HepG2 (cell line): ENCODE data around the gene TRIM8. TPM values are rescaled to one million over a fixed set of nuclear protein-coding genes. Genes with fewer than 3 reads are reported as not detected.

Source experiments
- ATAC-seq: fragments of 200-7000 bp; cut with Tn5 transposase; 3 replicates; pipeline ENCODE4 v1.9.1; 2020; ENCODE audit warnings: mild to moderate bottlenecking, moderate library complexity
- BruUV-seq: library from RNA; stranded (reverse); fragments of 400-500 nt; replicated peaks from 2 replicates; lab custom pipeline; 2021; lab: Mats Ljungman, UMichigan
- CTCF ChIA-PET: fragments of 300-600 bp; formaldehyde crosslinking; extraction: SDS; loops from one replicate; lab custom pipeline; 2021; ENCODE audit warnings: low total read pairs, inconsistent platforms, low intra/inter-chr PET ratio; lab: Yijun Ruan, JAX
- POLR2A ChIA-PET: fragments of 350-600 bp; sonication (Branson Sonifier 250); formaldehyde crosslinking; loops from one replicate; lab custom pipeline; 2020; ENCODE audit warnings: antibody characterized with exemption, inconsistent platforms; lab: Yijun Ruan, JAX
- DNase-seq: peaks from one replicate; pipeline ENCODE4 v3.0.0-alpha.2; 2015; ENCODE audit warnings: low spot score
- FAIRE-seq: peaks from 3 replicates; lab custom pipeline; 2011; peaks lifted over from hg19 to GRCh38; lab: Jason Lieb, UNC
- H2AFZ ChIP-seq: one replicate; pipeline ENCODE4 v1.6.1; 2011; ENCODE audit warnings: low read length, inconsistent platforms
- H3K27ac ChIP-seq: fragments of 300-600 bp; 3 replicates; pipeline ENCODE4 v1.8.0; 2011; ENCODE audit warnings: mixed run types, mild to moderate bottlenecking, mixed read lengths, low read length, inconsistent platforms; ENCODE audit not compliant: insufficient read depth; ENCODE audit errors: extremely low read length
- H3K27me3 ChIP-seq, 2 experiments: fragments of 200-600 bp in 1 of 2; 2 replicates in 1 of 2; 3 replicates in 1 of 2; pipeline versions ENCODE4 v1.6.0 to v1.8.0; 2011; ENCODE audit warnings: low read length in 2 of 2, mild to moderate bottlenecking in 2 of 2, moderate library complexity in 2 of 2, inconsistent platforms in 1 of 2; ENCODE audit not compliant: insufficient read depth in 2 of 2, control insufficient read depth in 1 of 2
- H3K36me3 ChIP-seq, 2 experiments: fragments of 200-600 bp in 1 of 2; replicated peaks in 1 of 2; 2 replicates in 1 of 2; 3 replicates in 1 of 2; pipeline versions ENCODE4 v1.5.1 to v1.8.0; 2011; ENCODE audit warnings: low read length in 2 of 2, inconsistent platforms in 1 of 2; ENCODE audit not compliant: insufficient read depth in 2 of 2, control insufficient read depth in 1 of 2
- H3K4me1 ChIP-seq: 2 replicates; pipeline ENCODE4 v1.5.1; 2012; ENCODE audit warnings: low read length, inconsistent platforms; ENCODE audit not compliant: insufficient read depth
- H3K4me2 ChIP-seq: 2 replicates; pipeline ENCODE4 v1.6.0; 2011; ENCODE audit warnings: low read depth, low read length, inconsistent platforms
- H3K4me3 ChIP-seq, 3 experiments: fragments of 200-600 bp in 1 of 3; sonication (generic), shearing (Covaris generic) in 1 of 3; replicated peaks in 1 of 3; 2 replicates each; pipeline ENCODE4 v1.5.1; 2011 to 2016; ENCODE audit warnings: low read length in 3 of 3, inconsistent platforms in 2 of 3, low read depth in 2 of 3, mild to moderate bottlenecking in 2 of 3, control low read depth in 1 of 3, mixed read lengths in 1 of 3; ENCODE audit not compliant: insufficient read depth in 1 of 3
- H3K79me2 ChIP-seq: one replicate; pipeline ENCODE4 v1.6.1; 2011; ENCODE audit warnings: low read length, inconsistent platforms; ENCODE audit not compliant: insufficient read depth
- H3K9ac ChIP-seq: 2 replicates; pipeline ENCODE4 v1.6.0; 2011; ENCODE audit warnings: mild to moderate bottlenecking, low read depth, low read length, inconsistent platforms; ENCODE audit not compliant: insufficient read depth
- H3K9me3 ChIP-seq: 2 replicates; pipeline ENCODE4 v1.5.1; 2012; ENCODE audit warnings: mild to moderate bottlenecking, low read length
- H4K20me1 ChIP-seq: 2 replicates; pipeline ENCODE4 v1.6.0; 2011; ENCODE audit warnings: inconsistent platforms, mild to moderate bottlenecking, low read length, moderate library complexity; ENCODE audit not compliant: insufficient read depth
- DR1 ChIP-seq: sonication (generic); formaldehyde crosslinking; IDR thresholded peaks from 2 replicates; pipeline ENCODE4 v1.8.0; 2021; ENCODE audit warnings: mild to moderate bottlenecking, missing genetic modification reagents, inconsistent platforms
- GABPB1 ChIP-seq: IDR thresholded peaks from 2 replicates; pipeline ENCODE4 v1.6.1; 2016; ENCODE audit warnings: mild to moderate bottlenecking, missing genetic modification reagents, moderate library complexity, missing compliant biosample characterization
- HOXA7 ChIP-seq: sonication (generic); formaldehyde crosslinking; IDR thresholded peaks from 2 replicates; pipeline ENCODE4 v1.8.1; 2022; ENCODE audit warnings: mild to moderate bottlenecking, missing genetic modification reagents, moderate library complexity
- ISL2 ChIP-seq: sonication (generic); formaldehyde crosslinking; IDR thresholded peaks from 2 replicates; pipeline ENCODE4 v1.5.0; 2020; ENCODE audit warnings: missing genetic modification reagents
- MAX ChIP-seq: IDR thresholded peaks from 2 replicates; pipeline ENCODE4 v1.6.1; 2012; ENCODE audit warnings: inconsistent platforms
- MYC ChIP-seq: sonication (generic); formaldehyde crosslinking; IDR thresholded peaks from 2 replicates; pipeline ENCODE4 v1.9.0; 2021; ENCODE audit warnings: missing genetic modification reagents, borderline replicate concordance
- PHF20 ChIP-seq: sonication (generic); formaldehyde crosslinking; IDR thresholded peaks from 2 replicates; pipeline ENCODE4 v1.5.0; 2020; ENCODE audit warnings: mild to moderate bottlenecking, missing genetic modification reagents
- RFXANK ChIP-seq: IDR thresholded peaks from 2 replicates; pipeline ENCODE4 v1.6.1; 2016
- SATB2 ChIP-seq: sonication (generic); formaldehyde crosslinking; IDR thresholded peaks from 2 replicates; pipeline ENCODE4 v1.5.0; 2020; ENCODE audit warnings: missing genetic modification reagents
- SETDB1 ChIP-seq: sonication (generic); formaldehyde crosslinking; IDR thresholded peaks from 2 replicates; pipeline ENCODE4 v1.5.1; 2020; ENCODE audit warnings: missing genetic modification reagents, mild to moderate bottlenecking, borderline replicate concordance
- TOE1 ChIP-seq: sonication (generic); formaldehyde crosslinking; IDR thresholded peaks from 2 replicates; pipeline ENCODE4 v1.4.0; 2020; ENCODE audit warnings: mild to moderate bottlenecking, missing genetic modification reagents
- TRIM22 ChIP-seq: fragments of 450-650 bp; IDR thresholded peaks from 2 replicates; pipeline ENCODE4 v1.6.1; 2017
- ZNF124 ChIP-seq: sonication (generic); formaldehyde crosslinking; IDR thresholded peaks from 2 replicates; pipeline ENCODE4 v1.4.0; 2020; ENCODE audit warnings: missing genetic modification reagents
- ZNF234 ChIP-seq: sonication (generic); formaldehyde crosslinking; conservative IDR thresholded peaks from 2 replicates; pipeline ENCODE4 v1.5.1; 2020; ENCODE audit warnings: mild to moderate bottlenecking, missing genetic modification reagents
- ZNF274 ChIP-seq: sonication (generic); formaldehyde crosslinking; IDR thresholded peaks from 2 replicates; pipeline ENCODE4 v1.5.1; 2020; ENCODE audit warnings: mild to moderate bottlenecking, missing genetic modification reagents
- ZNF543 ChIP-seq: sonication (generic); formaldehyde crosslinking; IDR thresholded peaks from 2 replicates; pipeline ENCODE4 v1.4.0; 2020; ENCODE audit warnings: mild to moderate bottlenecking, missing genetic modification reagents
- ZNF709 ChIP-seq: sonication (generic); formaldehyde crosslinking; IDR thresholded peaks from 2 replicates; pipeline ENCODE4 v1.5.0; 2020; ENCODE audit warnings: mild to moderate bottlenecking, missing genetic modification reagents
- ZNF75D ChIP-seq: sonication (generic); formaldehyde crosslinking; IDR thresholded peaks from 2 replicates; pipeline ENCODE4 v1.8.1; 2023; ENCODE audit warnings: missing genetic modification reagents, mild to moderate bottlenecking, borderline replicate concordance
- ZNF790 ChIP-seq: sonication (generic); formaldehyde crosslinking; IDR thresholded peaks from 2 replicates; pipeline ENCODE4 v1.8.0; 2022; ENCODE audit warnings: missing genetic modification reagents, mild to moderate bottlenecking, borderline replicate concordance
- WGBS: methylation state at CpG from one replicate; pipeline ENCODE4 v1.1.6; 2017; ENCODE audit warnings: low lambda C conversion rate; 5-methylcytosine and 5-hydroxymethylcytosine counted together
- in situ Hi-C: cut with HindIII; loops from 2 replicates; pipeline ENCODE4 v1.10.0; 2017; ENCODE audit warnings: low pct_unique_long_range_greater_than_20kb; ENCODE audit not compliant: extremely low pct_ligation_motif_present
- intact Hi-C: fragments of 100-400 bp; cut with micrococcal nuclease; formaldehyde crosslinking; loops from one replicate; pipeline ENCODE4 v1.10.0; 2022; ENCODE audit not compliant: unreplicated experiment
- polyA plus RNA-seq, 8 experiments: library from polyadenylated mRNA; depleted of rRNA in 3 of 8; stranded (reverse) in 7 of 8; unstranded in 1 of 8; fragments of >200 nt; fragmentation: Illumina TruSeq in 4 of 8; extraction: Trizol in 4 of 8; gene quantifications; 2 replicates each; pipeline versions ENCODE4 v1.2.1 to v1.2.3, GENCODE V29; 2011 to 2016; ENCODE audit warnings: low read depth in 4 of 8, missing spikeins in 1 of 8, mixed read lengths in 1 of 8; ENCODE audit not compliant: insufficient read depth in 1 of 8
- total RNA-seq, 5 experiments: library from RNA; depleted of rRNA; stranded (reverse); fragments of >200 nt; fragmentation: Illumina TruSeq; extraction: Trizol; gene quantifications; 2 replicates each; pipeline ENCODE4 v1.2.3, GENCODE V29; 2016; ENCODE audit warnings: low read depth in 1 of 5
- TF ChIP-seq, protein P1 (sequence below): sonication (generic); formaldehyde crosslinking; IDR thresholded peaks from 2 replicates; pipeline ENCODE4 v1.5.1; 2020; ENCODE audit warnings: missing genetic modification reagents, mild to moderate bottlenecking, borderline replicate concordance

The TRIM8 gene
- total and polyA plus RNA-seq, 2 of the 13 experiments (the other 11 are each of a cell fraction or from before 2014, with no cell fraction given), result 38.9 to 66.5 TPM

GRCh38 chr10:102704915-102705314, 60.6 kb downstream of the TRIM8 start:
- H3K4me2 ChIP-seq, result no peak overlapping the region
- no peaks in the 10 kb centered on the region for H3K9me3 ChIP-seq
- ATAC-seq (no peak), FAIRE-seq (no peak), DNase-seq (peak; percentile 25)
- peaks cover 2 to 4% of the 10 kb centered on the region in 2 experiments; a peak in 2 of 5 replicates for H3K36me3 ChIP-seq
- H3K4me1 ChIP-seq, result peaks cover 21% of the 10 kb centered on the region
- POLR2A ChIA-PET, result interaction anchor here (1.5 kb wide), 1 partner anchor 9 kb away, joined by 5 read pairs; the partner anchor contains the start of genes ARL3 and SFXN2
- CTCF ChIA-PET, result no interaction called here
- no peak overlapping the region for H3K27ac ChIP-seq
- no peak for TF ChIP-seq ZNF75D
- TF ChIP-seq ZNF124 (CRISPR knock-in tag), result no peak
- TF ChIP-seq GABPB1 (CRISPR knock-in tag), result no peak
- no peak for TF ChIP-seq TOE1 (CRISPR knock-in tag)
- TF ChIP-seq ZNF234 (CRISPR knock-in tag), result no peak
- TF ChIP-seq SETDB1 (CRISPR knock-in tag), result no peak
- TF ChIP-seq, protein P1, sequence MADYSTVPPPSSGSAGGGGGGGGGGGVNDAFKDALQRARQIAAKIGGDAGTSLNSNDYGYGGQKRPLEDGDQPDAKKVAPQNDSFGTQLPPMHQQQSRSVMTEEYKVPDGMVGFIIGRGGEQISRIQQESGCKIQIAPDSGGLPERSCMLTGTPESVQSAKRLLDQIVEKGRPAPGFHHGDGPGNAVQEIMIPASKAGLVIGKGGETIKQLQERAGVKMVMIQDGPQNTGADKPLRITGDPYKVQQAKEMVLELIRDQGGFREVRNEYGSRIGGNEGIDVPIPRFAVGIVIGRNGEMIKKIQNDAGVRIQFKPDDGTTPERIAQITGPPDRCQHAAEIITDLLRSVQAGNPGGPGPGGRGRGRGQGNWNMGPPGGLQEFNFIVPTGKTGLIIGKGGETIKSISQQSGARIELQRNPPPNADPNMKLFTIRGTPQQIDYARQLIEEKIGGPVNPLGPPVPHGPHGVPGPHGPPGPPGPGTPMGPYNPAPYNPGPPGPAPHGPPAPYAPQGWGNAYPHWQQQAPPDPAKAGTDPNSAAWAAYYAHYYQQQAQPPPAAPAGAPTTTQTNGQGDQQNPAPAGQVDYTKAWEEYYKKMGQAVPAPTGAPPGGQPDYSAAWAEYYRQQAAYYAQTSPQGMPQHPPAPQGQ (CRISPR knock-in tag), result no peak
- TF ChIP-seq HOXA7 (CRISPR knock-in tag), result no peak
- no peak for TF ChIP-seq SATB2 (CRISPR knock-in tag)
- no peak for TF ChIP-seq PHF20 (CRISPR knock-in tag)
- no peak for TF ChIP-seq RFXANK (CRISPR knock-in tag)
- no peak for TF ChIP-seq ISL2 (CRISPR knock-in tag)
- TF ChIP-seq ZNF274, result no peak
- no peak for TF ChIP-seq ZNF709 (CRISPR knock-in tag)
- no peak for TF ChIP-seq ZNF790 (CRISPR knock-in tag)
- no peak for TF ChIP-seq ZNF543 (CRISPR knock-in tag)
- TF ChIP-seq TRIM22, result no peak
- no peak for TF ChIP-seq DR1 (CRISPR knock-in tag)
- TF ChIP-seq MYC, result no peak
- TF ChIP-seq MAX, result no peak
- TF ChIP-seq, all 625 proteins: peak for 0
- intact Hi-C loops (no loop called here), in situ Hi-C loops (no loop called here)
- Histone ChIP-seq H3K79me2 (no peaks in the 10 kb centered on the region), H3K4me3 (no peak overlapping the region), H3K27me3 (no peaks in the 10 kb centered on the region), H4K20me1 (no peaks in the 10 kb centered on the region), H2AFZ (no peak overlapping the region), H3K9ac (no peak overlapping the region)
- 86% methylated on average over 6 of the region's 6 CpGs for WGBS
- no TSS peak for BruUV-seq
